Measurements from ENCODE around the gene BAZ2B. TPM values are rescaled to one million over a fixed set of nuclear protein-coding genes. Genes with fewer than 3 reads are reported as not detected.

BAZ2B gene
- total and polyA plus RNA-seq, 9 of the 15 experiments (the other 6 are each of a cell fraction or from before 2014, with no cell fraction given): 7.5 to 38.6 (median 19.8) TPM

- DNase-seq (ENCODE audit: extremely low read depth in 1 of 4, low spot score in 3 of 4) (peak; percentile 48 to 76 (median 53)), ATAC-seq (peak; percentile 66)
- in situ Hi-C loops (cut with MboI): no loop called here
- TF ChIP-seq SIRT6 (IDR thresholded peaks at IDR 0.05; ENCODE audit: low read depth, low read length) (no peak), TFAM (CRISPR knock-in tag; conservative IDR thresholded peaks at IDR 0.05) (no peak), KDM4B (IDR thresholded peaks at IDR 0.05; ENCODE audit: borderline replicate concordance in 2 of 2, low read depth in 1 of 2) (no peak), USF1 (CRISPR knock-in tag; IDR thresholded peaks at IDR 0.05) (peak; percentile 76), TEAD4 (IDR thresholded peaks at IDR 0.05; ENCODE audit: low read length) (no peak), TEAD4 (CRISPR knock-in tag; IDR thresholded peaks at IDR 0.05; ENCODE audit: borderline replicate concordance) (no peak), FIP1L1 (IDR thresholded peaks at IDR 0.05; ENCODE audit: low read depth, low read length, poor library complexity, severe bottlenecking) (peak; percentile 64), BMI1 (IDR thresholded peaks at IDR 0.05; ENCODE audit: low read length) (no peak), KHSRP (IDR thresholded peaks at IDR 0.05) (no peak), TARDBP (IDR thresholded peaks at IDR 0.05) (0 out of 2 replicates have a peak, but pooled peaks have one; percentile 50), ZNF785 (CRISPR knock-in tag; IDR thresholded peaks at IDR 0.05) (no peak), RNF2 (IDR thresholded peaks at IDR 0.05) (no peak), CREM (IDR thresholded peaks at IDR 0.05; ENCODE audit: low read depth) (no peak; the same call in 1 of the 2 replicates), GMEB1 (CRISPR knock-in tag; IDR thresholded peaks at IDR 0.05) (peak; percentile 24; the same call in 1 of the 2 replicates), ATF2 (CRISPR knock-in tag; IDR thresholded peaks at IDR 0.05) (0 out of 2 replicates have a peak, but pooled peaks have one; percentile 23), JUN (IDR thresholded peaks at IDR 0.05; ENCODE audit: borderline replicate concordance, low read depth, low read length) (no peak; the same call in 1 of the 2 replicates), JUN (CRISPR knock-in tag; IDR thresholded peaks at IDR 0.05; ENCODE audit: borderline replicate concordance) (peak; percentile 38; the same call in 1 of the 2 replicates)
These were observed 330.2 kb downstream of the BAZ2B start, which contains the start of gene WDSUB1 for GRCh38 chr2:159285929-159286708. Gene WDSUB1, minus strand, starts transcription at chr2:159286703. Its CDS starts 3,634 bp downstream, at chr2:159283069.

More at GRCh38 chr2:159285929-159286708, 330.2 kb downstream of the BAZ2B start, which contains the start of gene WDSUB1:
- POLR2A ChIA-PET: interaction anchor here (0.9 to 3.0 kb wide), 7 partner anchors 10 to 427 kb away, joined by 3 to 11 read pairs (median 4); partner anchors contain the start of gene MARCHF7
- Histone ChIP-seq H3K27me3 (ENCODE audit: control insufficient read depth in 2 of 2, insufficient read depth in 2 of 2, low read length in 2 of 2) (no peaks in the 10 kb centered on the region), H3K79me2 (ENCODE audit: control insufficient read depth, insufficient read depth, low read length) (peaks cover 37% of the 10 kb centered on the region), H2AFZ (ENCODE audit: low read depth, low read length) (peak within 1 kb of the TSS; percentile 95), H3K36me3 (ENCODE audit: control insufficient read depth, insufficient read depth, low read length) (peaks cover 12% of the 10 kb centered on the region; the same call in 2 of the 3 replicates), H3K9me1 (ENCODE audit: control insufficient read depth, insufficient read depth, low read length) (no peaks in the 10 kb centered on the region), H3K4me2 (ENCODE audit: insufficient read depth, low read length) (peak within 1 kb of the TSS; percentile 94), H3K9me3 (replicated peaks; ENCODE audit: control insufficient read depth, insufficient read depth, low read depth, low read length) (no peaks in the 10 kb centered on the region), H4K20me1 (replicated peaks; ENCODE audit: control insufficient read depth, insufficient read depth, low read length) (no peaks in the 10 kb centered on the region), H3K9ac (ENCODE audit: insufficient read depth in 1 of 2, low read depth in 2 of 2, low read length in 2 of 2) (peak within 1 kb of the TSS; percentile 82 to 98), H3K4me3 (peak within 1 kb of the TSS; percentile 75), H3K27ac (ENCODE audit: extremely low read depth, low read depth, low read length) (peak within 1 kb of the TSS; percentile 90), H3K4me1 (replicated peaks in 1 of 2; ENCODE audit: control insufficient read depth in 2 of 2, insufficient read depth in 2 of 2, low read length in 2 of 2) (peaks cover 18 to 23% of the 10 kb centered on the region in 2 experiments)
- CTCF ChIA-PET (ENCODE audit: low intra/inter-chr PET ratio): no interaction called here
- no TSS peak for BruUV-seq (replicated peaks)
- peak; percentile 15 for FAIRE-seq
- WGBS (ENCODE audit: insufficient coverage, low coverage, missing lambda C conversion rate): 3% methylated on average over 53 of the region's 64 CpGs
- intact Hi-C loops (cut with micrococcal nuclease): loop anchor here (1.0 kb wide), 1 partner anchor 426 kb away; the partner anchor contains the start of gene MARCHF7

All from K562 (cell line).